Amygdala (tissue), 56 donors: ENCODE measurements around the gene GLYATL3.
A peak's percentile ranks its signal among the peaks of the same experiment; 100 is the strongest.
"Not testable (repeated sequence)": the region's sequence is repeated elsewhere in the genome, so short reads cannot be mapped to it uniquely, and the experiment has no call there.

Source experiments
- DNase-seq, 56 donors: peaks; one replicate each; lab custom pipeline; 2025; lab: John Stamatoyannopoulos, UW

Gene GLYATL3

GRCh38 chr6:49499623-49500022 lies at the start of gene GLYATL3:
Gene GLYATL3, plus strand, starts transcription at chr6:49499923. Its CDS starts 12,068 bp downstream, at chr6:49511991.
- DNase-seq = no peak

DNA sequence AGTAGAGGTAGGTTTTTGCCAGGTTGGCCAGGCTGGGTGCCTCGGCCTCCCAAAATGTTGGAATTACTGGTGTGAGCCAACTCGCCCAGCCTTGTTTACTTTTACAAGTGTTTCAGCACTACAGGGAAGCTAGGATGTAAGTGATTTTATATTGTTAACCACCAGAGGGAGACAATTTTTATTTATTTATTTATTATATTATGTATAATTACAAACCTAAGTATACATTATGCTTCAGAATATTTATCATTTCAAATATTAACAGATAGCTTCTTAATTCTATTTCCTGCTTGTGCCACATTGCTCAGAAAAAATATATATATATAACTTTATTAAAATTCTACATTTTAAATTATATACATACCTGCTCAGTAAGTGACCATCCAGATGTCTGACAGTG lies 46.5 kb upstream of the GLYATL3 start:
- DNase-seq = no peak

DNA sequence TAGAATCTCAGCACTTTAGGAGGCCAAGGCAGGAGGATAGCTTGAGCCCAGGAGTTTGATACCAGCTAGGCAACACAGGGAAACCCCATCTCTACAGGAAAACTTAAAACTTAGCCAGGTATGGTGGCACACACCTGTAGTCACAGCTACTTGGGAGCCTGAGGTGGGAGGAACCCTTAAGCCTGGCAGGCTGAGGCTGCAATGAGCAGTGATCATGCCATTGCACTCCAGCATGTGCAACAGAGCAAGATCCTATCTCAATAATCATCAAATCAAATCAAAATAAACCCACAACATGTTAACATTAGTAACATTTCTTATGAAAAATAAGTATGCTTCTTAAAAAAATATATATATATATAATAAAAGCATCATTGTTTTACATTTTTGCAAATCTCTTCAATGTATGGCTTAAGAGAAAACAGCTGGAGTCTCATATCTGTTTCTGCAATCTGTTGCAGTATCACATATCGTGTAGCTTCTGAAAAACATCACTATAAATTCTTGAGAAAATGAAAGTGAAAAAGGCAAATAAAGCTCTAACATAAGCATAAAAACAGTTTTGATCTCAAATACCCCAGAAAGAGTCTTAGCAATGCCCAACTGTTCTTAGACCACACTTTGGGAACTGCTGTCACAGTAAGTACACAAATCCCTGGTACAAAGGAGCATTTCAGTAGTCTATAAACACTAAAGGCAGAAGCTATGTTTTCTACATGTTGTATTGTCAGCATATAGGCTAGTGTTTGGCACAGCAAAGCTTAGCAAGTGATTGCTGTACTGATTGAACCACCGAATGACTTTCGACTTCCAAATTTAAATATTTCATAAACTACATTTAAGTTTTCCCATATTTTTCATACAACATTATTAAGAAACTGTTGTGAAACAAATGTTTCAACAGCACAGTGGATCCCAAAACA lies 44.7 kb upstream of the GLYATL3 start:
- no peak for DNase-seq

DNA sequence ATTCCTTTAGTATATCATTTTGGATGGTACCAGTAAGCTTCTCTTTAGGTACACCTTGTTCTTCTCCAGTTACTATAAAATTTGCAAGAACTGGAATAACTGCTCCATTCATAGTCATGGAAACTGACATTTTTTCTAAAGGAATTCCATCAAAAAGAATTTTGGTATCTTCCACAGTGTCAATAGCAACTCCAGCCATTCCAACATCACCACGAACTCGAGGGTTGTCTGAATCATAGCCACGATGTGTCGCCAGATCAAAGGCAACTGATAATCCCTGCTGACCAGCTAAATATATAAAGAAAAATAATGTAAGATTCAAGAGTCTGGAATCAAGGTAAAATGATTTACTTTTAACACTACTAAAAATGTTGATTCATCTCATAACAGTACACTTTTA lies 42.0 kb upstream of the GLYATL3 start:
- no peak for DNase-seq

- no peak for DNase-seq
These were observed 37.7 kb upstream of the GLYATL3 start for GRCh38 chr6:49462071-49462470.

DNA sequence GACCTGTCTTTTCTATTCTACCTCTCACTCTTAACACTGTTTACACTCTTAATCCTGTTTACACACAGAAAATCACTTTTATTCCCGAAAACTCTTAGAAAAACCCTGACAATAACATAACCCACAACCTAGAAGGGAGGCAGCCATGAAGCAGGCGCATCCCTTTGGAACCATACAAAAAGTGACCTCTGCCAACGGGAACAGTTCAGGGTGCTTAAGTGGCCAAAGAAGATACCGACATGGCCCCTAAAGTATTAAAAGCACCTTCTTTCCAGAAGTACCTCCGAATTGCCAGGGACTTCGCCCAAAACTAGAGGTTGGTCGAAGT lies 37.2 kb upstream of the GLYATL3 start:
- no peak for DNase-seq

DNA sequence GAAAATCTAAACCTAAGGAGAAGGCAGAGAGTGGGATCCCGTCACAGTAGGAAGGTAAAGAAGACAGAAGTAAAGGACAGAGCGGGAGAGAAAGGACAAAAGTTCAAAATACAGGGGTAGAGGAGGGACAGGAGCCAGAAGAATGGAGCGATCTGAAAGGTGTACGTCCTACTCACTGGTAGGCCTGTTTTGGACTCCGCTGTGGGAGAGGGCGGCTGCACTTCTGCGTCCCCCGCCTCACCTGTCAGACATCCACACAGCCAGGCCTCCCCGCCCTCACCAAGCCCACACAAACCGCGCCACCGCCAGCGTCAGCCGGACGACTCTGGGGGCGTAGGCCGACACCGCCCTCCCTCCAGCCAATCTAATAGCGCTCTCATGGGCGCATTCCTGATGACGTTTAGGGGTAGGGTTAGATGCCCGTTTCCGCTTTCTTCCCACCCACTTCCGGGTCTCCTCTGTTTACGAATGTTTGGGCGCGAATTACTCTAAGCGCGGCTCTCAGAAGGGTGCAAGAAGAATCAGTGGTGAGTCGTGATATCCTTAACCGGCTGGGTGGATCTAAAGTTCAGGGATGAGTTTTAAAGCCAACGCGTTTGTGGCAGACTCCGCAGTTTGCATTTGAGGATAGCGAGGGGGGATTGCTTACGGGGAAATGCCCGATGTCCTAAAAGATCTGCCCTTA lies 36.7 kb upstream of the GLYATL3 start, which contains the start of the genes CENPQ and MMUT:
Gene CENPQ (plus strand): TSS at position 444 of the 685 bp plus-strand sequence. CDS start 6,807 bp downstream, outside the sequence.
Gene MMUT (minus strand): TSS at position 327 of the 685 bp plus-strand sequence. CDS start 3,787 bp downstream, outside the sequence.
- peak; percentile 31 to 96 (median 90) for DNase-seq

GRCh38 chr6:49463612-49463967 lies 36.1 kb upstream of the GLYATL3 start:
- DNase-seq = no peak

DNA sequence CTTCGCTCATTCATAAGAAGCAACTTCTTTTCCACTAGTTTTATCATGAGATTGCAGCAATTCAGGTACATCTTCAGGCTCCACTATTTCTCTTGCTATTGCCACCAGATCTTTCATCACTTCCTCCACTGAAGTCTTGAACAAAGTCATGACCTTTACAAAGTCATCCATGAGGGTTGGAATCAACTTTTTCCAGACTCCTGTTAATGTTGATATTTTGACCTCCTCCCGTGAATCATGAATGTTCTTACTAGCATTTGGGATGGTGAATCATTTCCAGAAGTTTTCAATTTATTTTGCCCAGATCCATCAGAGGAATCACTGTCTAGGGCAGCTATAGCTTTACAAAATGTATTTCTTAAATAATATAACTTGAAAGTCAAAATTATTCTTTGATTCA lies 35.0 kb upstream of the GLYATL3 start:
- DNase-seq = no peak

GRCh38 chr6:49468042-49468441 lies 31.7 kb upstream of the GLYATL3 start:
- no peak for DNase-seq

- DNase-seq = not testable (repeated sequence)
These were observed 23.2 kb upstream of the GLYATL3 start for GRCh38 chr6:49476564-49476963.

GRCh38 chr6:49479308-49479970 lies 20.3 kb upstream of the GLYATL3 start:
- DNase-seq = no peak

DNA sequence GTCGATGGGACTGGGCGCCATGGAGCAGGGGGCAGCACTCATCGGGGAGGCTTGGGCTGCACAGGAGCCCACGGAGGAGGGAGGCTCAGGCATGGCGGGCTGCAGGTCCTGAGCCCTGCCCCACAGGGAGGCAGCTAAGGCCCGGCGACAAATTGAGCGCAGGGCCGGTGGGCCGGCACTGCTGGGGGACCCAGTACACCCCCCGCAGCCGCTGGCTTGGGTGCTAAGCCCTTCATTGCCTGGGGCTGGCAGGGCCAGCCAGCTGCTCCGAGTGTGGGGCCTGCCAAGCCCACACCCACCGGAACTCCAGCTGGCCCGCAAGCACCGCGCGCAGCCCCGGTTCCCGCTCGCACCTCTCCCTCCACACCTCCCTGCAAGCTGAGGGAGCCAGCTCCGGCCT lies 17.9 kb upstream of the GLYATL3 start:
- DNase-seq = not testable (repeated sequence)

DNA sequence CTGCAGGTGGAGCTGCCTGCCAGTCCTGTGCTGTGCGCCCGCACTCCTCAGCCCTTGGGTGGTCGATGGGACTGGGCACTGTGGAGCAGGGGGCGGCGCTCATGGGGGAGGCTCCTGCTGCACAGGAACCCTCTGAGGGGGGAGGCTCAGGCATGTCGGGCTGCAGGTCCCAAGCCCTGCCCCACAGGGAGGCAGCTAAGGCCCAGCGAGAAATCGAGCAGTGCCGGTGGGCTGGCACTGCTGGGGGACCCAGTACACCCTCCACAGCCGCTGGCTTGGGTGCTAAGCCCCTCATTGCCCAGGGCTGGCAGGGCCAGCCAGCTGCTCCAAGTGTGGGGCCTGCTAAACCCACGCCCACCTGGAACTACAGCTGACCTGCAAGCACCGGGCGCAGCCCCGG lies 16.3 kb upstream of the GLYATL3 start:
- not testable (repeated sequence) for DNase-seq

DNA sequence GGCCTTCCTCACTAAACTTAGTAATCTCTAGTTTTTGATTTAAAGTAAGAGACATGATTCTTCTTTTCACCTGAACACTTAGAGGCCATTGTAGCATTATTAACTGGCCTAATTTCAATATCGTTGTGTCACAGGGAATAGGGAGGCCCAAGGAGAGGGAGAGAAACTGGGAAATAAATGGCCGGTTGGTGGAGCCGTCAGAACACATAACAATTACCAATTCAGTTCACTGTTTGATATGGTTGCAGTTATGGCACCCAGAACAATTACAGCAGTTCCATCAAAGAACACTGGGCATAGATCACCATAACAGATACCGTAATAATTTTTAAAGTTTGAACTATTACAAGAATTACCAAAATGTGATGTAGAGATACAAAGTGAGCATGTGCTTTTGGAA lies 9.1 kb upstream of the GLYATL3 start:
- DNase-seq = no peak

GRCh38 chr6:49497304-49497703 lies 2.4 kb upstream of the GLYATL3 start:
- DNase-seq = no peak

DNA sequence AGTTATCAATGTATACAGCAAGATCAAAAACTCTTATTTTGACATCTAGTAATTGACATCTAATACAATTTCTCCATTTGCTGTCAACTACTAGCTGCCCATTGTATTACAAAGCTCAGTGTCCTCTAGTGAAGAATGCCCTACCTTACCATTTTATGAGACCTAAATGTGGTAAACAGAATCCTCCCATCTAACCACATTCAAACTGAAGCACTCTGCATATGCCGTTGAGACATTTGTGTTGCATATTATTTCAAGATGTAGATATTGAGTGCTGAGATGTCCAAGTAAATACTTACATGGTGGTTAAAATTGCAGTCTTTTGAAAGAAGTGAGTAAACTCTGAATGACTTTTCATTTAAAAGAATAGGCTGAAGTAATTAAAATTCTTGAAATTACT lies 597 bp upstream of the GLYATL3 start:
- no peak for DNase-seq

DNA sequence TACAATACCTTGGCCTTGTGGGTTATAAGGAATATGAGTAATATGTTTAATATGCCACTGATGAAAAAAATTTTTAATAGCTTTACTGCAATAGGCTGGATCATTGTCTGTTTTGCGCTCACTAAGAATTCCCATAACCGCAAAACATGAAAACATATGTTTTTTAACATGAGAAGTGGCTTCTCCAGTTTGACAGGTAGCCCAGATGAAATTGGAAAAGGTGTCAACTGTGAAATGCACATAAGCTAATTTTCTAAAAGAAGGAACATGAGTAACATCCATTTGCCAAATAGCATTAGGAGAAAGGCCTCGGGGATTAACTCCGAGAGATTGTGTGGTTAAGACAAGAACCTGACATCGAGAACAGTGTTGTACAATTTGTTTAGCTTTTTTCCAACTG lies 4.9 kb downstream of the GLYATL3 start:
- DNase-seq = no peak

- no peak for DNase-seq
These were observed 6.9 kb downstream of the GLYATL3 start for GRCh38 chr6:49506569-49507111.

GRCh38 chr6:49509342-49509741 lies 9.6 kb downstream of the GLYATL3 start:
- no peak for DNase-seq
